Mesothelial cell of epicardium (in vitro differentiated cells): ENCODE data around the gene IFNG-AS1. TPM values are rescaled to one million over a fixed set of nuclear protein-coding genes. Genes with fewer than 3 reads are reported as not detected.

Experiments
- DNase-seq, 2 experiments: peaks; one replicate each; pipeline ENCODE4 v3.0.0; 2021; ENCODE audit warnings: low spot score in 2 of 2; ENCODE audit not compliant: unreplicated experiment in 2 of 2
- H3K27ac Mint-ChIP-seq: 2 replicates; pipeline ENCODE4 v1.8.0; 2021; ENCODE audit warnings: mixed read lengths
- H3K27me3 Mint-ChIP-seq: 2 replicates; pipeline ENCODE4 v1.8.0; 2021; ENCODE audit warnings: low read depth, mixed read lengths
- H3K36me3 Mint-ChIP-seq: 2 replicates; pipeline ENCODE4 v1.8.0; 2021; ENCODE audit warnings: mixed read lengths
- H3K4me1 Mint-ChIP-seq: 2 replicates; pipeline ENCODE4 v1.8.0; 2021; ENCODE audit warnings: mixed read lengths
- H3K4me3 Mint-ChIP-seq: 2 replicates; pipeline ENCODE4 v1.8.0; 2021; ENCODE audit warnings: mild to moderate bottlenecking, moderate library complexity, mixed read lengths
- H3K9me3 Mint-ChIP-seq: 2 replicates; pipeline ENCODE4 v1.8.0; 2021; ENCODE audit warnings: mixed read lengths
- CTCF ChIP-seq: fragments of 200-600 bp; sonication (generic); IDR thresholded peaks from one replicate; pipeline ENCODE4 v1.5.0; 2021; ENCODE audit warnings: antibody characterized with exemption; ENCODE audit not compliant: unreplicated experiment
- total RNA-seq: library from RNA; stranded (reverse); gene quantifications from 3 replicates; pipeline ENCODE4 v1.2.1, GENCODE V29; 2021

The IFNG-AS1 gene
- total RNA-seq, 1 donor from 2014 or later: not detected

- no peaks in the 10 kb centered on the region for H3K4me1 Mint-ChIP-seq
- no peaks in the 10 kb centered on the region for H3K27me3 Mint-ChIP-seq
- H3K9me3 Mint-ChIP-seq: no peaks in the 10 kb centered on the region
- H3K27ac Mint-ChIP-seq: no peak overlapping the region
- no peak overlapping the region for H3K4me3 Mint-ChIP-seq
- no peak for TF ChIP-seq CTCF
- no peak for DNase-seq
- H3K36me3 Mint-ChIP-seq: no peaks in the 10 kb centered on the region
Observed at GRCh38 chr12:68011882-68012207, 22.6 kb downstream of the IFNG-AS1 start.

GRCh38 chr12:68012712-68013111 is 23.5 kb downstream of the IFNG-AS1 start:
- no peak for DNase-seq
- H3K27ac Mint-ChIP-seq: no peak overlapping the region
- no peaks in the 10 kb centered on the region for H3K36me3 Mint-ChIP-seq
- H3K27me3 Mint-ChIP-seq: no peaks in the 10 kb centered on the region
- TF ChIP-seq CTCF: no peak
- no peaks in the 10 kb centered on the region for H3K4me1 Mint-ChIP-seq
- H3K4me3 Mint-ChIP-seq: no peak overlapping the region
- no peaks in the 10 kb centered on the region for H3K9me3 Mint-ChIP-seq

- Mint-ChIP-seq H3K27me3 (no peaks in the 10 kb centered on the region), H3K4me3 (no peak overlapping the region), H3K9me3 (no peaks in the 10 kb centered on the region), H3K36me3 (no peaks in the 10 kb centered on the region), H3K4me1 (no peaks in the 10 kb centered on the region), H3K27ac (no peak overlapping the region)
- no peak for DNase-seq
- no peak for TF ChIP-seq CTCF
Observed at GRCh38 chr12:68013181-68013580, 23.9 kb downstream of the IFNG-AS1 start.

GRCh38 chr12:68016136-68016535 is 26.9 kb downstream of the IFNG-AS1 start:
- no peak for TF ChIP-seq CTCF
- H3K27ac Mint-ChIP-seq: no peak overlapping the region
- no peaks in the 10 kb centered on the region for H3K9me3 Mint-ChIP-seq
- no peaks in the 10 kb centered on the region for H3K27me3 Mint-ChIP-seq
- no peak for DNase-seq
- no peaks in the 10 kb centered on the region for H3K36me3 Mint-ChIP-seq
- H3K4me1 Mint-ChIP-seq: no peaks in the 10 kb centered on the region
- no peak overlapping the region for H3K4me3 Mint-ChIP-seq

GRCh38 chr12:68018315-68018714 is 29.1 kb downstream of the IFNG-AS1 start:
- Mint-ChIP-seq H3K27ac (no peak overlapping the region), H3K27me3 (no peaks in the 10 kb centered on the region), H3K9me3 (peaks cover 3% of the 10 kb centered on the region), H3K4me1 (no peaks in the 10 kb centered on the region), H3K4me3 (no peak overlapping the region), H3K36me3 (no peaks in the 10 kb centered on the region)
- no peak for TF ChIP-seq CTCF
- DNase-seq: no peak

- Mint-ChIP-seq H3K4me1 (no peaks in the 10 kb centered on the region), H3K36me3 (no peaks in the 10 kb centered on the region), H3K27ac (no peak overlapping the region), H3K9me3 (peaks cover 3% of the 10 kb centered on the region), H3K4me3 (no peak overlapping the region), H3K27me3 (no peaks in the 10 kb centered on the region)
- TF ChIP-seq CTCF: no peak
- DNase-seq: no peak
Observed at GRCh38 chr12:68020049-68020448, 30.8 kb downstream of the IFNG-AS1 start.
